IMR-90 (cell line): ENCODE data around the gene ABHD17B. TPM values are rescaled to one million over a fixed set of nuclear protein-coding genes. Genes with fewer than 3 reads are reported as not detected.
A peak's percentile ranks its signal among the peaks of the same experiment; 100 is the strongest.

ENCODE experiments used
- ATAC-seq: fragments of 200-7000 bp; cut with Tn5 transposase; 2 replicates; pipeline ENCODE4 v1.9.1; 2020; ENCODE audit warnings: low read depth, mild to moderate bottlenecking, moderate library complexity
- BruUV-seq: library from RNA; stranded (reverse); fragments of 400-500 nt; replicated peaks from 2 replicates; lab custom pipeline; 2021; lab: Mats Ljungman, UMichigan
- CTCF ChIA-PET: fragments of 300-600 bp; formaldehyde crosslinking; extraction: SDS; loops from one replicate; lab custom pipeline; 2021; ENCODE audit warnings: antibody characterized with exemption; lab: Yijun Ruan, JAX
- POLR2A ChIA-PET: fragments of 300-600 bp; sonication (Branson Sonifier 250); formaldehyde crosslinking; loops from one replicate; lab custom pipeline; 2022; ENCODE audit warnings: antibody characterized with exemption; ENCODE audit not compliant: unreplicated experiment; lab: Charles Lee
- DNase-seq: peaks from one replicate; pipeline ENCODE4 v3.0.0; 2013
- H2AFZ ChIP-seq: replicated peaks from 2 replicates; pipeline ENCODE3; 2013; ENCODE audit warnings: low read length, mild to moderate bottlenecking; ENCODE audit not compliant: poor library complexity
- H2AK5ac ChIP-seq: 2 replicates; pipeline ENCODE4 v1.6.1; 2013; ENCODE audit warnings: low read depth, low read length, inconsistent platforms
- H2AK9ac ChIP-seq: replicated peaks from 2 replicates; pipeline ENCODE3; 2013; ENCODE audit warnings: mild to moderate bottlenecking, low read depth, low read length, moderate library complexity; ENCODE audit not compliant: poor library complexity
- H2BK120ac ChIP-seq: 2 replicates; pipeline ENCODE4 v1.6.1; 2013; ENCODE audit warnings: low read depth, low read length, inconsistent platforms
- H2BK15ac ChIP-seq: 3 replicates; pipeline ENCODE4 v1.6.1; 2013; ENCODE audit warnings: low read depth, low read length, inconsistent platforms
- H2BK20ac ChIP-seq: 2 replicates; pipeline ENCODE4 v1.6.1; 2013; ENCODE audit warnings: low read depth, mild to moderate bottlenecking, inconsistent platforms, low read length, moderate library complexity
- H2BK5ac ChIP-seq: 2 replicates; pipeline ENCODE4 v1.6.1; 2013; ENCODE audit warnings: mild to moderate bottlenecking, low read depth, low read length, inconsistent platforms; ENCODE audit not compliant: poor library complexity, severe bottlenecking
- H3K14ac ChIP-seq: replicated peaks from 2 replicates; pipeline ENCODE4 v1.6.1; 2013; ENCODE audit warnings: low read depth, low read length, inconsistent platforms
- H3K18ac ChIP-seq: 2 replicates; pipeline ENCODE4 v1.6.1; 2013; ENCODE audit warnings: low read depth, low read length, control low read depth
- H3K23ac ChIP-seq: 2 replicates; pipeline ENCODE4 v1.6.1; 2013; ENCODE audit warnings: low read depth, low read length, inconsistent platforms
- H3K27ac ChIP-seq: 2 replicates; pipeline ENCODE4 v1.5.1; 2013; ENCODE audit warnings: mild to moderate bottlenecking, control low read depth, low read length; ENCODE audit not compliant: insufficient read depth
- H3K27me3 ChIP-seq: 2 replicates; pipeline ENCODE4 v1.6.1; 2013; ENCODE audit warnings: low read length; ENCODE audit not compliant: control insufficient read depth, insufficient read depth
- H3K36me3 ChIP-seq: 2 replicates; pipeline ENCODE4 v1.6.1; 2013; ENCODE audit warnings: low read length, mixed read lengths; ENCODE audit not compliant: control insufficient read depth, insufficient read depth
- H3K4ac ChIP-seq: 2 replicates; pipeline ENCODE4 v1.6.1; 2013; ENCODE audit warnings: low read depth, low read length, inconsistent platforms
- H3K4me1 ChIP-seq: 2 replicates; pipeline ENCODE4 v1.6.1; 2013; ENCODE audit warnings: low read length, mixed read lengths; ENCODE audit not compliant: control insufficient read depth, insufficient read depth
- H3K4me2 ChIP-seq: 2 replicates; pipeline ENCODE4 v1.6.1; 2013; ENCODE audit warnings: low read depth, mild to moderate bottlenecking, control low read depth, low read length, moderate library complexity
- H3K4me3 ChIP-seq: 2 replicates; pipeline ENCODE4 v1.5.1; 2013; ENCODE audit warnings: low read depth, mild to moderate bottlenecking, control low read depth, low read length, moderate library complexity; ENCODE audit not compliant: insufficient read depth
- H3K56ac ChIP-seq: 2 replicates; pipeline ENCODE4 v1.6.1; 2013; ENCODE audit warnings: low read length, inconsistent platforms; ENCODE audit not compliant: insufficient read depth; ENCODE audit errors: extremely low read depth
- H3K79me1 ChIP-seq, 2 experiments: 2 replicates each; pipeline ENCODE4 v1.6.1; 2013; ENCODE audit warnings: low read length in 2 of 2, inconsistent platforms in 1 of 2, low read depth in 1 of 2
- H3K9ac ChIP-seq: 2 replicates; pipeline ENCODE4 v1.6.1; 2013; ENCODE audit warnings: low read depth, low read length, control low read depth
- H3K9me1 ChIP-seq: 2 replicates; pipeline ENCODE4 v1.6.1; 2013; ENCODE audit warnings: low read length, inconsistent platforms; ENCODE audit not compliant: insufficient read depth
- H3K9me3 ChIP-seq: 2 replicates; pipeline ENCODE4 v1.6.1; 2013; ENCODE audit warnings: low read length; ENCODE audit not compliant: control insufficient read depth, insufficient read depth
- H4K20me1 ChIP-seq: 2 replicates; pipeline ENCODE4 v1.6.1; 2013; ENCODE audit warnings: low read length, inconsistent platforms; ENCODE audit not compliant: insufficient read depth
- H4K5ac ChIP-seq: 2 replicates; pipeline ENCODE4 v1.6.1; 2013; ENCODE audit warnings: mild to moderate bottlenecking, low read depth, low read length, control low read depth
- H4K8ac ChIP-seq, 2 experiments: 2 replicates each; pipeline ENCODE4 v1.6.1; 2013; ENCODE audit warnings: low read depth in 2 of 2, low read length in 2 of 2, control low read depth in 1 of 2, inconsistent platforms in 1 of 2
- H4K91ac ChIP-seq: 2 replicates; pipeline ENCODE4 v1.6.1; 2013; ENCODE audit warnings: low read depth, low read length, inconsistent platforms; ENCODE audit not compliant: insufficient read depth
- POLR2A ChIP-seq: IDR thresholded peaks from 2 replicates; pipeline ENCODE4 v1.6.1; 2012; ENCODE audit warnings: mild to moderate bottlenecking, low read depth, low read length
- RAD21 ChIP-seq: IDR thresholded peaks from 2 replicates; pipeline ENCODE4 v1.6.1; 2012; ENCODE audit warnings: low read length, improper control_type of control experiment
- RCOR1 ChIP-seq: IDR thresholded peaks from 2 replicates; pipeline ENCODE4 v1.6.1; 2012; ENCODE audit warnings: mild to moderate bottlenecking, low read length, improper control_type of control experiment; ENCODE audit not compliant: insufficient replicate concordance
- WGBS, 2 experiments: methylation state at CpG; one replicate each; pipeline versions ENCODE4 v1.1.5 to v1.1.7; 2013; ENCODE audit warnings: missing lambda C conversion rate in 2 of 2; ENCODE audit not compliant: insufficient read length in 1 of 2; ENCODE audit errors: extremely low coverage in 2 of 2; 5-methylcytosine and 5-hydroxymethylcytosine counted together
- dilution Hi-C: fragments of 300-500 bp; cut with HindIII; formaldehyde crosslinking; loops from one replicate; pipeline ENCODE4 v1.14.3; 2018; ENCODE audit warnings: low sequenced_read_pairs; ENCODE audit not compliant: unreplicated experiment
- in situ Hi-C: fragments of 300-500 bp; cut with MboI; formaldehyde crosslinking; loops from 3 replicates; pipeline ENCODE4 v1.14.3; 2019; ENCODE audit warnings: low sequenced_read_pairs, inconsistent platforms, mixed read lengths
- intact Hi-C: fragments of 100-400 bp; cut with micrococcal nuclease; formaldehyde crosslinking; loops from 2 replicates; pipeline ENCODE4 v1.10.0; 2022
- polyA plus RNA-seq, 3 experiments: library from polyadenylated mRNA; depleted of rRNA; stranded (reverse); fragments of >200 nt; gene quantifications; 2 replicates each; pipeline ENCODE4 v1.2.3, GENCODE V29; 2012; ENCODE audit warnings: low replicate concordance in 1 of 3
- total RNA-seq: library from RNA; depleted of rRNA; stranded (reverse); fragments of >200 nt; gene quantifications from 2 replicates; pipeline ENCODE4 v1.2.3, GENCODE V29; 2012

ABHD17B gene
- total and polyA plus RNA-seq, 2 of the 4 experiments (the other 2 are of a cell fraction): 7.5 to 16.8 TPM

DNA sequence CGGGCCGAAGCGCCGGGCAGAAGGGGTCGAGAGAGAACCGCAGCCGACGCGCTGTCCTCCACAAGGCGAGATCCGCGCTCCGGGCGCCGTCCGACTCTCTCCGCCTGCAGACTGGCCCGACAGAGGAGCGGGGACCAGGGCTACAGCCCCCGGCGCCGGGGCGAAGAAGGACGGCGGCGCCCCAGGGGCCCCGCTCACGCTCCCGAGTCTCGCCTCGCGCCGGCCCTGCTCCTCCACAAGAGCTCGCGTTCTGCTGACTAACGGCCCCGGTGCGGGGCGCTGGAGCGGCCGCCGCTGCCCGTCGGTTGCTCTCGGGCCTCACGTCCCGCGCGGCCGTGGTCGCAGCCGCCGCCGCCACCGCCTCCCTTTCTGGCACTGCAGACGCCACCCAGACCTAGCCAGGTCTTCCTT, 338 bp downstream of the ABHD17B start:
- no peak overlapping the region for H4K5ac ChIP-seq
- ChIA-PET CTCF (interaction anchor here (2.0 kb wide), 1 partner anchor 114 kb away, joined by 8 read pairs; no protein-coding TSS in a partner anchor), POLR2A (no interaction called here)
- peak overlapping the region; percentile 95 for H2AFZ ChIP-seq
- H3K79me1 ChIP-seq: peaks cover 8 to 51% of the 10 kb centered on the region in 2 experiments; a peak in 2 of 4 replicates
- peaks cover 24% of the 10 kb centered on the region for H4K20me1 ChIP-seq
- no peaks in the 10 kb centered on the region for H3K9me1 ChIP-seq
- DNase-seq: no peak
- in situ Hi-C loops (no loop called here), intact Hi-C loops (loop anchor here (1.0 to 5.0 kb wide), 3 partner anchors 37 to 228 kb away; no protein-coding TSS in a partner anchor), dilution Hi-C loops (no loop called here)
- H3K4me2 ChIP-seq: 0 out of 2 replicates have a peak overlapping the region, but pooled peaks have one; percentile 14
- H3K56ac ChIP-seq: no peak overlapping the region
- peak overlapping the region; percentile 42 for H3K4ac ChIP-seq
- H3K14ac ChIP-seq: peak overlapping the region; percentile 46
- H2BK120ac ChIP-seq: 0 out of 2 replicates have a peak overlapping the region, but pooled peaks have one; percentile 23
- H3K4me1 ChIP-seq: peaks cover 2% of the 10 kb centered on the region; the same call in 1 of the 2 replicates
- no peak overlapping the region; the same call in 1 of the 2 replicates for H4K91ac ChIP-seq
- TF ChIP-seq RAD21 (no peak), RCOR1 (no peak), POLR2A (no peak)
- H2BK20ac ChIP-seq: no peak overlapping the region
- 1% methylated on average over 20 of the region's 56 CpGs; no CpG with 5 or more reads in 1 of the 2 experiments for WGBS, 2 experiments
- H2AK5ac ChIP-seq: no peak overlapping the region
- peak overlapping the region; percentile 88 for H3K27ac ChIP-seq
- no peak overlapping the region for H3K18ac ChIP-seq
- H3K9me3 ChIP-seq: no peaks in the 10 kb centered on the region
- peak overlapping the region; percentile 84 for H2AK9ac ChIP-seq
- H4K8ac ChIP-seq: no peak overlapping the region; a peak in 1 of 4 replicates
- peak overlapping the region; percentile 63 for H3K4me3 ChIP-seq
- H2BK15ac ChIP-seq: no peak overlapping the region
- peak overlapping the region; percentile 86; the same call in 1 of the 2 replicates for H3K23ac ChIP-seq
- peak; percentile 25 for ATAC-seq
- no TSS peak for BruUV-seq
- peak overlapping the region; percentile 60 for H3K9ac ChIP-seq
- H3K36me3 ChIP-seq: no peaks in the 10 kb centered on the region
- H3K27me3 ChIP-seq: no peaks in the 10 kb centered on the region
- H2BK5ac ChIP-seq: peak overlapping the region; percentile 79
